LHCN-M2 (cell line): Measurements from ENCODE around the gene VEZT. TPM values are rescaled to one million over a fixed set of nuclear protein-coding genes. Genes with fewer than 3 reads are reported as not detected.
"Not testable (repeated sequence)": the region's sequence is repeated elsewhere in the genome, so short reads cannot be mapped to it uniquely, and the experiment has no call there.

Experiments used
- DNase-seq: peaks from one replicate; pipeline ENCODE4 v3.0.0-alpha.2; 2012; ENCODE audit warnings: low read depth
- total RNA-seq: library from RNA; depleted of rRNA; stranded (reverse); fragments of >200 nt; gene quantifications from 2 replicates; pipeline ENCODE4 v1.2.3, GENCODE V29; 2014

The VEZT gene
- total RNA-seq, 1 experiment from 2014 or later = 33.2 TPM

DNA sequence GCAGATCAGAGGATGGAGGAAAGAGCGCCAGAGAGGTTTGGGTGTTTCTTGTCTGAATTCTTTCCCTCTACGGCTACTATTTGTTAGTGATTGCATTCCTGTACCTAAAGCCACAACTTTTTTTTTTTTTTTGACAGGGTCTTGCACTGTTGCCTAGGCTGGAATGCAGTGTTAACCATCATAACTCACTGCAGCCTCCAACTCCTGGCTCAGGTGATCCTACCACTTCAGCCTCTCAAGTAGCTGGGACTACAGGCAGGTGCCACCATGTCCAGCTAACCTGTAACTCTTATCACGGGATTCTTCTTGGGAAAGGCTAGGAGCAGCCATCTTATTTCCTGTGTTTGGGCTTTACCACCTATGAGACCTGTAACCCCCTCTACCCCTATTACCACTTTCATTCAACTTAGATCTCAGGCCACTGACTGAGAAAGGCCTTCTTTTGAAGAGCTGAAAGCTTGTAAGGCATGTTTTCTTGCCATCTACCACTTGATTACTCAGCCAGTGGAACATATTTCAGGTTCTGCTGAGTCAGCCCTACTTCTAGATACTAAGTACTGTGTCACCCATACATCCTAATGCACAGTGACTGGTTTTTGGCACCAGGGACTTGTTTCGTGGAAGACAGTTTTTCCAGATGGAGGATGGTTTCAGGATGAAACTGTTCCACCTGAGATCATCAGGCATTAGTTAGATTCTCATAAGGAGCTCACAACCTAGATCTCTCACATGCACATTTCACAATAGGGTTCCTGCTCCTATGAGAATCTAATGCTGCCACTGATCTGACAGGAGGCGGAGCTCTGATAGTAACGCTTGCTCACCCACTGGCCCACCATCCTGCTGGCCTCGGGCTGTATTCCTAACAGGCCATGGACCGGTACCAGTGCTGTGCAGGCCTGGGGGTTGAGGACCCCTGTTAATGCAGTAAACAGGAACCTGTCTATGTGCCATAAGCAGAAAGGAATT lies 6.9 kb downstream of the VEZT start:
- DNase-seq = no peak

DNA sequence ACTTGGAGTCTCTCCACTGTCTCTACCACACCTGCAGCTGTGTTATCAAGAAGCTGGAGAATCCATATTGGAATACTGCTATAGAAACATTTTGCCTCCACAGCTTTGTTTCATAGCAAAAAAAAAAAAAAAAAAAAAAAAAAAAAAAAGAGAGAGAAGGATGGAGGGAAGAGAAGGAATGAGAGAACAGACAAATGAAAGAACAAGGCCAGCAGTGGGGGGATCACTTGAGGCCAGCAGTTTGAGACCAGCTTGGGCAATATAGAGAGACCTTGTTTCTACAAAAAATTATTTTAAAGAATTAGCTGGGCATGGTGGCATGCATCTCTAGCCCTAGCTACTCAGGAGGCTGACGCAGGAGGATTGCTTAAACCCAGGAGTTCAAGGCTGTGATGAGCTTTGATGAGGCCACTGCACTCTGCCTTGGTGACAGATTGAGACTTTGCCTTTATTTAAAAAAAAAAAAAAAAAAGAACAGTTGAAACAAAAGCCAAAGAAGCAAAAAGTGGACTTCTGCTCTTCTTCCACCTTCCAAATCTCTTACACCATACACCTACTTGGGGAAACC lies 8.1 kb downstream of the VEZT start:
- no peak for DNase-seq

DNA sequence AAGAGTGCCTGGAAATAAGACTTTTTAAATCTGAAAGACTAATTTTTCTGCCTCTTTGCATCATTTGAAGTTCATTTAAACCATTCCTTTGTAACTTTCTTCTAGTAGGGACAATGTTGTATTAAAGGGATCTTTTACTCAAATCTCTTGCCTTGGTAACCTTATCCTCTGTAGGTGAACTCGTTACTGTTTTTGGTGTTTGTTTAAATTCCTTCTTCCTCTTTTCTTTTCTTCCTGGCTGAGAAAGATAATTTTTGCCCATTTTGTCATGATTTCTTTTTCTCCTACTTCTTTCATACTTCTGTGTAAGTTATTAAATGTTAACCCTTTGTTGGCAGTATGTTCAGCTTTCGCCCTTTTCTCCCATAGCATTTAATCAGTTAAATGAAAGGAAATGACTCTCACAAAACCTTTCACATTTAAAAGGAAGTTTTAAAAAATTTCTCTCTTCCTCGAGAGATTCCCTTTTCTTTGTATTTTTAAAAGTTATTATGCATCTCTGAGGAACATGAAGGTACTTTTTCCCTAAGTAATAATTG lies 10.3 kb downstream of the VEZT start:
- DNase-seq = no peak

GRCh38 chr12:95228617-95229016 lies 11.0 kb downstream of the VEZT start:
- DNase-seq = no peak

GRCh38 chr12:95229636-95230035 lies 12.0 kb downstream of the VEZT start:
- DNase-seq = no peak

DNA sequence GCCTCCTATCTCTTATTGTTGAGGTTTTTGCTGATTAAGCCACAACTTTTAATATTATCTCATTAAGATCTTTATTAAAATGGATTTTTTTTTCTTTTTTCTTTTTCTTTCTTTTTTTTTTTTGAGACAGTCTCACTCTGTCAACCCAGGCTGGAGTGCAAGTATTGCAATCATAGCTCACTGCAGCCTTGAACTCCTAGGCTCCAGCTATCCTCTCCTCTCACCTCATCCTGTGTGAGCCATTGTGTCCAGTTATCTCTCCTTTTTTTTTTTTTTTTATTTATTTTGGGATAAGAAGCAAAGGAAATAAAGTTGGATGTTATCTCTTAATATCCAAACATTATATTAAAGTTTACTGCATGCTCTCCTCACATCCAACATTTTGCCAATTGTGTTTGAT lies 12.7 kb downstream of the VEZT start:
- no peak for DNase-seq

DNA sequence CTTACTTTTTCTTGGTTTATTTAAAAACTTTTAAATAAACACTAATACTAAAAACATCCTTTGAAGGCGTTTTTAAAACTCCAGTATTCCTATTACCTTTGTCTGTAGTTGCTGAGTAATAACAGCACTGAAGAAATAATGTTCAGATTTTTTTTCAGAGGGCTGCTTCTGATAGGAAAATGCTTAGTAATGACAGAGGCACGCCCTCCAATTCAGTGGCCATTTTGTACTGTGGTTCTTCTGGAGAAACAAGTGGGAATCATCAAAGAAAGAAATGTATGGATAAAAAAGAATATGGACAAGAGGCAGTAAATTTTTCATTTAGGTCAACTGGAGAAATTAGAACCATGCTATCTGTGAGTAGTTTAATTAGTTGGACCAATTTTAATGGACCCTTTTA lies 13.6 kb downstream of the VEZT start:
- DNase-seq = peak; percentile 37

- DNase-seq = not testable (repeated sequence)
These were observed 16.6 kb downstream of the VEZT start for GRCh38 chr12:95234187-95234586.

- DNase-seq = not testable (repeated sequence)
These were observed 18.0 kb downstream of the VEZT start for GRCh38 chr12:95235621-95236020.

- no peak for DNase-seq
These were observed 19.7 kb downstream of the VEZT start for GRCh38 chr12:95237315-95237714.

DNA sequence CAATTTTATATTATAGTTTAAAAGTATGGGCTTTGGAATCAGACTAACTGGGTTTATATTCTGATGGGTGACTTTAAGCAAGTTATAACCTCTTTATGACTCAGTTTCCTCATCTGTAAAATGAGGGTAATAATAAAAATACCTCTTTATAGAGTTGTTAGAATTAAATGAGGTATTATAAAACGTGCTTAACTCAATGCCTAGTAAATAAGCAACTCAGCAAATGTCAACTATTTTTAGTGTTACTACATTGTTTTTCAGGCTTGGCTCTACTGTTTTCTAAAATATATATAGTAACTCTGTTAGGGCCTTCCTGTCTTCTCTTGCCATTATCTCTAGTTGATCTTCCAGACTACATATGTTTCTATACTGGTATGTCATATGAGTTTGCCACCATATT lies 20.5 kb downstream of the VEZT start:
- DNase-seq = no peak

DNA sequence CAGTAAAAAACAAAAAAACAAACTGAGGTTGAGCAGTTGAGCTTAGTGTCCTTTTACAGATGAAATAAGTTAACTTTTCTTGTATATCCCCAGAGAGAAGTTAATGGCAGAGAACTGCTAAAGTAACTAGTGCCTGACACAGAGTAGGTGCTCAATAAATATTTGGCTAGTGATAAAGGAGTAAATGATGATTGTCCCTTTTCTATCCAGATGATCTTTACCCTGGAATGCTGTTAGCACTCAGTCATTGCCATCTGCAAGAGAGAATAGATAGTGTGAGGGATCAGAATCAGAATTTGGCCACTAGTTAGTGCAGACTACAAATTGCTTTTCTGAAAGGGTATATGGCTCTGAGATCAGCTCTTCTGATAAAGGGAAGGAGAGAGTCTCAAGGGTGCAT lies 21.6 kb downstream of the VEZT start:
- no peak for DNase-seq

DNA sequence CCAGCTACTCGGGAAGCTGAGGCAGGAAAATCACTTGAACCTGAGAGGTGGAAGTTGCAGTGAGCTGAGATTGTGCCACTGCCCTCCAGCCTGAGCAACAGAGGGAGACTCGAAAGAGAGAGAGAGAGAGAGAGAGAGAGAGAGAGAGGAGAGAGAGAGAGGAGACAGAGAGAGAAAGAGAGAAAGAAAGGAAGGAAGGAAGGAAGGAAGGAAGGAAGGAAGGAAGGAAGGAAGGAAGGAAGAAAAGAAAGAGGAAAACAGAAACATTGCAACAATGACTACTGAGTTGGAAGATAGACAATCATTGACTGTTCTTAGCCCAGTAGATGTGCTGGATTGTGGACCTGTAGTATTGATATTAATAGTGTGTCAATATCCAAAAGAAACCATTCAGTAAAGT lies 22.2 kb downstream of the VEZT start:
- DNase-seq = not testable (repeated sequence)

- DNase-seq = no peak
These were observed 22.9 kb downstream of the VEZT start for GRCh38 chr12:95240556-95240955.

- DNase-seq = not testable (repeated sequence)
These were observed 23.5 kb downstream of the VEZT start for GRCh38 chr12:95241138-95241537.

- no peak for DNase-seq
These were observed 24.3 kb downstream of the VEZT start for GRCh38 chr12:95241761-95242506.

- DNase-seq = no peak
These were observed 26.0 kb downstream of the VEZT start for GRCh38 chr12:95243497-95244183.

DNA sequence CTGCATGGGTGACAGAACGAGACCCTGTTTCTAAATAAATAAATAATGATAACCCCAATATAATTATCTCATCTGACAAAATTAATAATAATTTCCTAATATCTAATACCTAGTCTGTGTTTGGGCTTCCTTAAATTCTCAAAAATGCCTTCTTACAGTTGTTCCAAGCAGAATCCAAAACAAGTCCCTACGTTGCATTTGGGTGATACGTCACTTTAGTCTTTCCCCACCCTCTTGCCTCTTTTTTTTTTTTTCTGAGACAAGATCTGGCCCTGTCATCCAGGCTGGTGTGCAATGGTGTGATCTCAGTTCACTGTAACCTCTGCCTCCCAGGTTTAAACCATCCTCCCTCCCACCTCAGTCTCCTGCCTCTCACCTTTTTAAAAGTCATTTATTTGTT lies 26.7 kb downstream of the VEZT start:
- DNase-seq = no peak

GRCh38 chr12:95248095-95248494 lies 30.5 kb downstream of the VEZT start:
- no peak for DNase-seq

DNA sequence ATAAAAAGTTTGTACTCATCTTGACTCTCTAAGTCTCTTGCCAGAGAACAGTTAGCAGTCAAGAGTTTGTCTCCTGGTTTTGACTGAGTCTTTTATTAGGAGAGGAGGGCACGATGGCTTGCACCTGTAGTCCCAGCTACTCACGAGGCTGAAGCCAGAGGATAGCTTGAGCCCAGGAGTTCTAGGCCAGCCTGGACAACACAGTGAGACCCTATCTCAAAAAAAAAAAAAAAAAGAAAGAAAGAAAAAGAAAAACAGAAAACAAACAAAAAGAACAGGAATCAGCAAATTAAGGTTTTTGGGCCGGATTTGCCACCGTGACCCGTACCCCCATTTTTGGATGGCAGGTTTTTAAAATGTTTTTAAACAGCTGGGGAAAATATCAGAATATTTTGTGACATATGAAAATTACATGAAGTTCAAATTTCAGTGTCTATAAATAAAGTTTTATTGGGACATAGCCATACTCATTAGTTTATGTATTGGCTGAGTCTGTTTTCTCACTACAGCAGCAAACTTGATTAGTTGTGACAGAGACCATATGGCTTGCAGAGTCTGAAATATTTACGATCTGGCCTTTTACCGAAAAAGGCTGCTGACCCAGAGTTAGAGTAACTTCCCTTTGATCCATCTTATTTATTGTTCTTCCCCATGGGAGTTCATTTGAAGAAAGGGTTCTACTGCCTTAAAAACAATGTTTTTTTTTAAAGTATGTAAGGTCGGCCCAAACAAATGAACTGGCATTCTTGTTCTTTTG lies 31.2 kb downstream of the VEZT start:
- DNase-seq = no peak

DNA sequence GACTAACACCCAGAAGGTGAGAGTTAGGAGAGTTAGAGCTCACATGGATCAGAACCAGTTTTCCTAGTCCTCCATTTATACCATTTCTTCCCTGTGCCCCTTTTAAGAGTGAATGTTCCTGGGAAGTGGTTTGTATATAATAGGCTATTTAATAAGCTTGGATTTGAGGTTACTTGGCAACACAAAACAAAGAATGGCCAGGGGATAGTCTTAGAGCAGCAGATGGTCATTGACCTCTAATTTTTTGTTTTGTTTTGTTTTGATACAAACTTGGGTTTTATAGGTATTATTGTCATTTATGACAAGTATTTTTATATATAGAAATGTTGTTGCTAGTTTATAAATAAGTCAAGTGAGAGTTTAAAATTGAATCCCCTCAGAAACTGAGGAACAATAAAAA lies 35.8 kb downstream of the VEZT start:
- no peak for DNase-seq
